ENCODE data around the gene GPRIN2.
"Not testable (repeated sequence)": the region's sequence is repeated elsewhere in the genome, so short reads cannot be mapped to it uniquely, and the experiment has no call there.

Gene GPRIN2

DNA sequence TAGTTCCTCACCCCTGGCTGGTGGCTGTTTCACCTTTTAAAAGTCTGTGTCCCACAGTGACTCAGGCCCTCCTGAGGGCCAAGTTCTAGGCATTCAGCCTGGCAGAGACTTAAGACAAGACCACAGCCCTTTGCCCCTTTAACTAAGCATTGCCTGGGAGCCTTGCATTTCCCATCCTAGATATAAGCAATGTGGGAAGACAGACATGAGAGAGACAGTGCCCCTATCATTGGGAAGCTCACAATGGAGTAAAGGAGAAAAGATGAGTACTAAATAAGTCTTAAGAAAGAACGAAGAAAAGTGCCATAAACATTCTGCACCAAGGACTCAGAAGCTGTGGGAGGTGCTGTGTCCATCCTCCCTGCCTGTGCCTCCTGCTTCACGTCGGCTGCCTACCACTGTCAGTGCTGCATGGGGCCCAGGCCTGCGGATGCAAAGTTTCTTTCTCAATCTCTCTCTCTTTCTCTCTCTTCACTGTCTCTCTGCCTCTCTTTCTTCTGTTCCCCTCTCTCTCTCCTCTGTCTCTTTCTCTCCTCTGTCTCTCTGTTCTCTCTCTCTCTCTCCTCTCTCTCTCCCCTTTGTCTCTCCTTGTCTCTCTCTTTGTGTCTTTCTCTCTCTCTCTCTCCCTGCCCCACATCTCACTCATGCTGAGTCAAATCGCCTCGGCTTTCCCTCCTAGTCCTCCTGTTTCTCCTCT, 21.5 kb downstream of the GPRIN2 start:
- no peak for DNase-seq

DNA sequence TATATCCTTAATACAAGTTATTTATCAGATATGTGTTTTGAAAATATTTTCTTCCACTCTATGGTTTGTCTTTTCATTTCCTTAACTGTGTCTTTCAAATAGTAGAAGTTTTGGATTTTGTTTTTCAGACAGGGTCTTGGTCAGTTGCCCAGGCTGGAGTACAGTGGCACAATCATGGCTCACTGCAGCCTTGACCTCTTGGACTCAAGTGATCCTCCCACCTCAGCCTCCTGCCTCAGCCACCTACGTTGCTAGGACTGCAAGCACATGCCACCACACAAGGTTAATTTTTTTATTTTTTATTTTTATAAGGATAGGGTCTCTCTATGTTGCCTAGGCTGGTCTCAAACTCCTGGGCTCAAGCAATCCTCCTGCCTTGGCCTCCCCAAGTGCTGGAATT, 24.2 kb downstream of the GPRIN2 start:
- not testable (repeated sequence) for DNase-seq

DNA sequence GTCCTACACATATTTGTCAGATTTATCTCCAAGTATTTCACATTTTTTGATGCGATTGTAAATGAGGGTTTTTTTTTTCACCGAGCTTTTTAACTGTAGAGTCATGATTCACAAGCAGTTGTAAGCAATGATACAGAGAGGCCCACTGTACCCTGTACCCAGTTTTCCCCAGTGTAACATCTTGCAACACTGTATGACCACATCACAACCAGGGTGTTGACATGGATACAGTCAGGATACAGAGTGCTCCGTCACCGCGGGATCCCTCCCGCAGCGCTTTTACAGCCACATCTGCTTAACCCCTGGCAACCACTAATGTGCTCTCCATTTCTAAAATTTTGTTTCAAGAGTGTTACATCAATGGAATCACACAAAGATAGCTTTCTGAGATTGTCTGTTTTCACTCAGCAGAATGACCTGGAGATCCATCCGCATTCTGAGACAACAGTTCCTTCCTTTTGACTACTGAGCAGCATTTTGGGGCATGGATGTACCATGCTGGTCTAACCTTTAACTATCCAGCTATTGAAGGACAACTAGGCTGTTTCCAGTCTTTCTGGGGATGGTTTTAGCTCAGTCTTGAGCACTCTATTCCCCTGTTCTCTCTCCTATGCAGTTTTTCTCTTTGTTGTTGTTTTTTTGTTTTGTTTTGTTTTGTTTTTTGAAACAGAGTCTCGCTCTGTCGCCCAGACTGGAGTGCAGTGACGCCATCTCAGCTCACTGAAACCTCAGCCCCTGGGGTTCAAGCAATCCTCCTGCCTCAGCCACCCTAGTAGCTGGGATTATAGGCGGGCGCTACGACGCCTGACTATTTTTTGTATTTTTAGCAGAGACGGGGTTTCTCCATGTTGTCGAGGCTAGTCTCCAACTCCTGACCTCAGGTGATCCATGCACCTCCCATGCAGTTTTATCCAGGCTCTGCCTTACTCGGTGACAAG, 25.9 kb downstream of the GPRIN2 start:
- no peak for DNase-seq

DNA sequence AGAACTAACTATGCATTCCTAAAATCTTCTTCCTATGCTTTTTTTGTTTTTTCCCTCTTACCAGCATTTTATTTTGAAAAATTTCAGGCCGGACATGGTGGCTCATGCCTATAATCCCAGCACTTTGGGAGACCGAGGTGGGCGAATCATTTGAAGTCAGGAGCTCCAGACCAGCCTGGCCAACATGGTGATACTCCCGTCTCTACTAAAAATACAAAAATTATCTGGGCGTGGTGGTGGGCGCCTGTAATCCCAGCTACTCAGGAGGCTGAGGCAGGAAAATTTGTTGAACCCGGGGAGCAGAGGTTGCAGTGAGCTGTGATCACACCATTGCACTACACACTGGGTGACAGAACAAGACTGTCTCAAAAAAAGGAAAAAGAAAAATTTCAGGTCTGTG, 26.7 kb downstream of the GPRIN2 start:
- not testable (repeated sequence) for DNase-seq

DNA sequence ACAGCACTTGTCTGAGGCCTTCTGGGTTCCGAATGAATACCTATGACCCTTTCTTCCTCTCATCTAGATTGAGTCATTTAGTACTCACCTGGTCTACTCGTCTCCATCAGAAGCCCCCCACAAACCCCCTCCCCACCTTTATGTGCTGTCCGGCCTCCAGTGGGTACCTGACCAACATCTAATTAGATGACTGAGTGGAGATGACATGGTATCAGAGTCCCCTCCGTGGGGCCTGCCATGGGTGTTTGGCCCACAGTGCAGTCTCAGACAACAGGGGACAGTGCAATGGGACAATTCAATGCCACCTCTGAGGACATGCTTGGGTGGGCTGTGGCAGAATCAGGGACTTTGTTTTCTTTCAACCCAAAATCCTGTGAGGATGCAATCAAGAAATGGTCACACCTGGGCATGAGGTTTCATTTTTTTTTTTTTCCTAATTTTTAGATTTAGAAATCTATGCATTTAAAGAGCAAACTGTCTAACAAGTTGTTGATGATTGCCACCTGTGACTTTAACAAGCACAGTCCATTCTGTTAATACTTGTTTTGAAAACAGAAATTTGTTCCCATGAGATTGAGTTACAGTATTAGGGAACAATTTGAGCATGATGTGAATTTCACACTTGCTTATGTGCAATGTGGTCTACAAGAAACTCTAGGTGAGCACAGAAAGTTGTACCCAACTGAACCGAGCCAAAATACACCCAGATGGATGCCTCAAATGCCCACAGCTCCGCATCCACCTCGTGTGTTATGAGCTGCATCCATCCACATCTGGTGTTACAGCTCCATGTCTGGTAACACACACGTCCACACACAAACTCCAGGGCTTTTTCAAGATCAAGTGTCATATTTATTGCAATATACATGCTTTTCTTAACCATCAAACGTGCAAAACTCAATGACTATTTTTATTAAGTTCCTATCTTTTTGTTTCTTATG, 27.5 kb downstream of the GPRIN2 start:
- DNase-seq = no peak

DNA sequence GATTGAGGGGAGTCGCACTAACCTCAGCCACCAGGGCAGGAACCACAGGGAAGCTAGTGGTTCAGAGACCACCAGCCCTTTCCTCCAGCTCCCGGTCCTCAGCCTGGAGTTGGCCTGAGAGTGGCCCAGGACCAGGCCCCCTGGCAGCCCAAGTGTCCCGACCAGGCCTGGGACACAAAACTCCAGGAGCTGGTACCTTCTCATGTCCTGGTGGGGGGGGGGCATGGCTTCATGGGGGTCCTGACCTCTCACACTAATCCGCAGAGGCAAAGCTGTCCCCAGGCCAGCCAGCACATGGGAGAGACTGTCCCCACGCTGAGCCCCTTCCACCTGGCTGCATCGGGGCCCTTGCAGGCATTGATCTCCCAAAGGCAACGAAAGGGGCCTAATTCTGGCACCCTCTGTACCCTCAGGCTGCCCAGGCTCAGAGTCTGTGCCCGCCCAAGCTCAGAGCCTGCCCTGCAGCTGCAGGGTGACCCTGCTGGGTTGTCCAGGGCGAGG, 28.2 kb downstream of the GPRIN2 start:
- no peak for DNase-seq

DNA sequence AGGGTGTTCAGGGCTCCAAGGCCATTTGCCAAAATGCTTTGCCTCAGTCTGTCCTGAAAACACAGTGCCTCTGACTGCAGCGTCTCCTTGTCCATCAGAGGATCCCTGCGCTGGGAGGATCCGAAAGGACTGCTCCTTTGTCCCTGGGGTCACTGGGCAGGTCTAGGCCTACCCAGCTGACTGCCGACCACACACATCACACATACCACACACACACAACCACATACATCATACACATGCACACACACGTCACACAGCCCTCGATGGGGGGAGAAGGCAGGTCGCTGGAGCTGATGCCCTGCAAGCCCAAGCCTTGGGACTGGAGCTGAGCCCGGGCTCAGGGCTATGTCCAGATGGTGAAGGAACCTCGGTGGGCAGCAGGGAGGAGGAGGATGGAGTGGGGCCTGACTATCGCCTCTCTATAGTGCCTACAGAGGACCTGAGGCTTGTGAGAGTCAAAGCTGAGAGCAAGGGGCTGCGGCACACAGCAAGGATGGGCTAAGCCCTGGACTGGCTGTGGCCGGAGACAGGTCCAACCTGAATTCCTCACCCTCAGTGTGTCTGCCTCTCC, 29.1 kb downstream of the GPRIN2 start:
- DNase-seq = no peak

DNA sequence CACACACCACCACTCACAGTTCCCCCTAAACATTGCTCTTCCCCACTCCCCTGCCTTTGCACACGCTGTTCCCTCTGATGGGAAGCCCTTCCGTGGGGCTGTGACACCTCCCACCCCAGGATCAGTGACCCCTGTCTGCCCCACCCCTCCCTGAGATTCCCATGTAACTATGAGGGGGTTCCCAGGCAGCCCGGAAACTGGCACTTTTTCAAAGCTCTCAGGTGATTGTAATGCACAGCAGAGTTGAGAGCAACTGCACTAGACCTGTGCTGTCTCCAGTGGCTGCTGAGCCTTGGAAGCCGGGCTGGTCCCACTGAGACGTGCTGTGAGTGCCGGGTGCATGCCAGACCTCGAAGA, 29.8 kb downstream of the GPRIN2 start:
- no peak for DNase-seq

DNA sequence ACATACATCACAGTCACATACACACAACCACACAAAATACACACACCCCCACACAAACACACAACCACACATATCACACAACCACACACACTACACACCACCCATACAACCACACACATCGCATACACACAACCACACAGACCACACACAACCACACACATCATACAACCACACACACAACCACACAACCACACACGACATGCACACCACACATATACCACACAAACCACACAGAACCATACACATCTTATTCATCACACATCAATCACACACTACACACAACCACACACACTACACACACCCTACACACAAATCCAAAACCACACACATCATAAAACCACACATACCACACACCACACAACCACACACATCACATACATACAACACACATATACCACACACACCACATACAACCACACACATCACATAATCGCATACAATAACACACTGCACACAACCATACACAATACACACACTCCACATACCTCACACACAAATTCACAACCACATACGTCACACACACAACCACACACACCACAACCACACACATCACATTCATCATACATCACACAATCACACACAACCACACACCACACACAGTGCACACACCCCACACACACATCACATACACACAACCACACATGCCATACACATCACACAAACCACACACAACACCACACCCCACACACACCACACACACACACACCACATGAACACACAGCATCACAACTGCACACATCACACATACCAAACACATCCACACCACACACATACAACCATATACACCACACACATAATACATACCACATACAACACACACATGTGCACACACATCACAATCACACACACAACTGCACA, 30.4 kb downstream of the GPRIN2 start:
- no peak for DNase-seq

DNA sequence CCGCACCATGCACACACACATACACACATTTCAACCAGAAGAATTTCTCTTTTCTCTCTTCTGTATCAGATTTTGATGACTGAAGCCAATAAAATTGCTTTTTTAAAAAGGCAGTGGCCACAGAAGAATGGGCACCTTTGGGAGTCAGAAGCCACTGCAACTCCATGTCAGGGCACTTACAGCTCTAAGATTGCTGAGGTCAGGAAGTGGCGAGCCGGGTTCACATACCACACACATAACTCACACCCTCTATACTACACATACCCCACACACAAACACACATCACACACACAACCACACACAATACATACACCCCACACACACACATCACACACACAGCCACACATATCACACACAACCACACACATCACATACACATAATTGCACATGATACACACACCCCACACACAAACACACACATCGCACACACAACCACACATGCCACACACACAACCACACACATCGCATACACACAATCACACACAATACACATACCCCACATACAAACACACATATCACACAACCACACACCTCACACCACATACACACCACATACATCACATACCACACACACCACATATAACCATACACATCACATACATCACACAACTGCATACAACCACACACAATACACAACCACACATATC, 31.2 kb downstream of the GPRIN2 start:
- no peak for DNase-seq

DNA sequence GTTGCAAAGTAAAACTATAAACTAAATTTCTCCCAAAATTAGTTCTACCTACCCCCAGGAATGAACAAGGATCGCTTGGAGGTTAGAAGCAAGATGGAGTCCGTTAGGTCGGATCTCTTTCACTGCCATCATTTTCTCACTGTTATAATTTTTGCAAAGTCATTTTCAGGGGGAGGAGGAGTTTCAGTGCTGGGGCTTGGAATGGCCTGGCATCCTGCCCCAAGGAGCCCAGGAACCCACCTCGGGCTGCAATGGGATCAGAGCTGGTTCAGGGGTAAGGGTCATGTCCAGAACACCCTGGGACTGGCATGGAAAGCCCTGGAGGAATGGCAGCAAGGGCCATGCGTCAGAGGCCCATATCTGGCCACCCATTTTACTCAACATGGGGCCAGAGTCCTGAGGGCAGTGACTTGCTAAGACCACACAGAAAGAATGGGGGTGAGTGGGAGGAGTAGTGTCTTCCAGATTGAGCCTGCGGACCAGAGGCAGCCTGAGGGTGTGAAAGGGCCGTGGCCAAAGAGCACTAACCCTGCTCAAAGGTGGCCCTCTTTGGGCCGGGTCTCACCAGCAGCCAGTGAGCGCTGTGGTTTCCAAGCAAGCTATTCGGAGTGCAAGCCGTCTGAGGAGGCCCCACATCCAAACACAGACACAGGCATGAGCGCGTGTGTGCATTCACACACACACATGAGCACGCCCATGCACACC, 31.8 kb downstream of the GPRIN2 start:
- no peak for DNase-seq

DNA sequence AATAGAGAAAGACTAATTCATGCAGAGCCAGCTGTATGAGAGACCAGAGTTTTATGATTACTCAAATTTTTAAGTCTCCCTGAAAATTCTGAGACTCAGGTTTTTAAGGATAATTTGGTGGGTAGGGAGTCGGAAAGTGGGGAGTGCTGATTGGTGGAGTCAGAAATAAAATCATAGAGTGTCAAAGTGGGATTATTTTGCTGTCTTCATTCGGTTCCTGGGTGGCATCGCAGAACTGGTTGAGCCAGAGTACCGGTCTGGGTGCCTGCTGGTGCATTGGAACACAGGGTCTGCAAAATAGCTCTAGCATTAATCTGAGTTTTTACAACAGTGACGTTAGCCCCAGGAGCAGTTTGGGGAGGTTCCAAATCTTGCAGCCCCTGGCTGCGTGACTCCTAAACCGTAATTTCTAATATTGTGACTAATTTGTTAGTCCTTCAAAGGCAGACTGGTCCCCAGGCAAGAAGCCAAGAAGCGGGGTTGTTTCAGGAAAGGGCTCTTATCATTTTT, 32.4 kb downstream of the GPRIN2 start:
- no peak for DNase-seq

DNA sequence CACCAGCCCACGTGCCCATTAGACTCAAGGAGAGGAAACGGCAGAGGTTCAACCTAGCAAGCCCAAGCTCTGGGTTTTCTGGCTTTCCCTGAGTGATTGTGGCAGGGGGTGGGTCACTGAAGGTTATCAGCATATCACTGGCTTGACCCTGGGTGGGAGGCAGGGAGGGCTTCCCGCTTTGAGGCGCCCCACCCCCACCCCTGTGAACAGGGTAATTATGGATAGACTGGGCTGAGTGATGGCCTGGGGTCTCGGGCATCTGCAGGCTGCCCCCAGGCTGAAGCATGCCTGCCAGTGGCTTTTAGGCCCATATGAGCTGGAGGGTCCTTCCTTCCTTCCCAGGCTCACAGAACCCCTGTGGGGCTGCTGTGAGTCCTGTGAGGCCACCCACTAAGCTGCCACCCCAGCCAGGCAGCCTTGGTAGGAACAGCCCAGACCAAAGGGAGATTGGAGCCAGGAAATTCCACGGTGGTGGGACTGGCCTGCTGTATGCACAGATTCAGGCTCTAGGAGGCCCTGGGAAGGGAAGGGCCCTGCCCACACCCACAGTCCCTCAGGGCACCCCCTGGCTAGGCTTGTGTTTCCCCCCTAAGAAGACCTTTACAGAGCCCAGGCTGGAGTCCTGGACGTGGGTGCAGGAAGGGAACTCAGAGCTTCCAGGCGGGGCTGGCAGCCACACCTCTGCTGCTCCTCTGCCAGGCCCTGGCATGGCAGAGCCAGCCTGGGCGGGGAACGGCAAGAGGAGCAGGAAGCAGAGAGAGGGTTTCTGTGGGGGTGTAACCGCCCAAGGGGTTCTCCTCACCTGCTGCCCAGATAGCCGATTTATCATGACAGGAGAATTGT, 33.1 kb downstream of the GPRIN2 start:
- no peak for DNase-seq

DNA sequence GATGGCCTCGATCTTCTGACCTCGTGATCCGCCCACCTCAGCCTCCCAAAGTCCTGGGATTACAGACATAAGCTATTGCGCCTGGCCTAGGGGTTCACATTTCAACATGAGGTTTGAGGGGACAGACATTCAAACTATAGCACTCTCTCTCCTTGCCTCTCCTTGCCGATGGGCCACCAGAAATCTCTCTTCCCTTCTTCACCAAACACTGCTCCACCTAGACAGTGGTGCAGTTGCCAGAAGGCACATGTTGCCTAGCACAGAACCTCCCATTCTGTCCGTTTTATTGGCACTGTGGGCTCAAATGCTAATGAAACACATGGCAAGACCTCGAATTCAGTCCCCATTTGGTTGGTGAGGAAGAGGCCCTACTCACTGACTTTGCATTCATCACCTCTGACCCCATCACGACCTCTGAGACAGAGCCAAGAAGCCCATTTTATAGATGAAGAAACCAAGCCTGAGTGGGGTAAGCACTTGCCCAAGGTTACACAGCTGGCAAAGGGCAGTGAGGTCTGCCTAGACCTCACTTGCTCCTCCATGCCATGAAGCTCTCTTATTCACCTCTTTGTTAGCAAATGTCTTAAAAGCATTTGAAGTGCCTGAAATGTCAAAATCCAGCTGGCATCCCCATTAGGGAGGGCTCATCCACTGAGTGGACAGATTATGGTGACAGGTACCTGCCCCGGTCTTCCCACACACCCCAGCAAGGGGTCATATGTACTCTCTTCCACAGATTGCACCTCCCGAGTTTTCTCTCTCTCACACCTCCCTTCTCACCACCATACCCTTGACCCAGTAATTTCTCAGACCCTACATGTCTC, 34.0 kb downstream of the GPRIN2 start:
- DNase-seq = no peak

DNA sequence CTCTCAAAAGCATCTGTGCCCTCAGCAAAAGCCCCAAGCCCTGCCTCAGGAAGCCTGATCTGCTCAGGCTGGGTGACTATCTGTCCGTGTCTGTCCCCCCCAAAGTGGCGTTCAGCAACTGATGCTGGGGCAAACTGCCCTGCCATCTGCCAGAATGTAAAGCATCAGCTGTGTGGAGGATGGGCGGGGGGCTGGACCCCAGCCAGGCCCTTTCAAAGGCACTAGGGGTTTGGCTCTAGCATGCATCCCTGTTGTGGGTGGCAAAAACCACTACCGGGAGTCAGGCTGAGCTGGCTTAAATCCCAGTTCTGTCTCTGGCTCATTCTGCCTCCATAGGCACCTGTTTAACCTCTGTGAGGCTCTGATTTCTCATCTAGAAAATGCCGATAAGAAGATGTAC, 35.5 kb downstream of the GPRIN2 start:
- no peak for DNase-seq

DNA sequence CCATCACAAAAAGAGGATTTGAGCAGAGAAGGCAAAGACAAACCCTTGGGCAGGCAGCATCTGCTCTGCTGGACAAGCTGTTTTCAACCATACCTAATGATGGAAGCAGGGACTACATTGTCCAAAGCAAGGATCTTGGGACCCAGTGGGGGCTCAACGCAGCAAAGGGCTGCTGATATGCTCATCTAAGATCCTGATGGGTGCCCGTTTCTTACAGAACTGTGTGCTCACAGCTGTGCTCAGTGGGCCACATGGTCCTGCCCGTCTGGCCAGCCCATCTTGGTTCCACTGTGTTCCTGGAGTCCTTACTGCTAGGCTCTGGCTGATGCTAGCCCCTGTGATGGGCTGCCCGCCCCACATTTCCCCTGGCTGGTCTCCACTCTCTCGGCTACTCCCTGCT, 36.1 kb downstream of the GPRIN2 start:
- DNase-seq = no peak

DNA sequence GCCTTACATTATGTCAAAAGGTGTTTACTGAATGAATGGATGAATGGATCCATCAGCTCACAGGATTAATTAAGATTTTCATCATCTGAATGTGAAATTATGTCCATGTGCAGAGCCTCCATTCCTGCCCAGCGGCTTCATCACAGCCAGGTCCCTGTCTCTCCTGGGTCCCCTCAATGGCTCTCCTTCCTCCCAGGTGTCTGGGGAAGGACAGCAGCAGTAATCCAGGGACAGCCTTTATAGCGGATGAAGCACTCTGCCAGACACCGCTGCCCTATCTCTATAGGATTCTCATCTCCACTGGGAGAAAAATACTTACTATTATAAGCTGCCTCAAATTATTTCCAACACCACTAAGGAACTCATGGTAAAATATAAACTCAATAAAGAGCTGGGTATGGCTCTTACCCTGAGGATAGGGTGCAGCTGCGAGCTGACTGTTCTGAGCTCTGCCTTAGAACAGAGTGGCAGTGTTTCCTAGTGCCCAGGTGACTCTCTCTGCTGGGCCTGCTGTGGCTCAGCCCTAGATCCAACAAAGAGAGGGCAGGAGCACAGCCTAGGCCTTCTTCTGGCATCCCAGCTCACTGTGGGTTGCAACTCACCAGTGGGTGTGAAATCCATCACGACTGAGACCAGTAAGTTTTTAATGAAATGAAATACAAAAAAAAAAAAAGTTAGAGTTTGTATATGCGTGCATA, 38.3 kb downstream of the GPRIN2 start:
- DNase-seq = no peak

DNA sequence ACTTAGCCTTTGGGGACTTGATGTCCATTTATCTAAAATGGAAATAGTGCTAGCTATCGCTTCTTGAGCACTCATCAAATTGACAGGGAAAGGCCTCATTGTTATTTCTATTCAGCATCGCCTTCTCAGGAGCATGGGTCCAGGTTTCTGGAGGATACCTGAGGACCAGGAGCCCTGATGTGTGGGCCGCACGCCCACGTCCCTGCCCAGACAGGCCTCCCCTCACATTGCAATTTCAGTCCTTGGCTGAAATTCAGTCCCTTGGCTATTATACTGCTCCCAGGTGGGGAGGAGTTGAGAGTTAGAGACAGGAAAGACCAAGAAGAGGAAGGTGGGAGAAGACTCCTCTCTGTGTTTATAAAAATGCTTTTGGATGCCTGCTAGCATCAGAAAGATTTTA, 38.9 kb downstream of the GPRIN2 start:
- no peak for DNase-seq

All from NCI-H1930 (cell line).